KMS-11 (cell line): ENCODE results near the gene RPRD1A.
"Not testable (repeated sequence)": the region's sequence is repeated elsewhere in the genome, so short reads cannot be mapped to it uniquely, and the experiment has no call there.

Experiments
- H2AFZ ChIP-seq: fragments of 200-600 bp; sonication (generic); 2 replicates; pipeline ENCODE4 v1.6.1; 2016; ENCODE audit warnings: antibody characterized with exemption, mixed run types, low read depth
- H3K27ac ChIP-seq: fragments of 200-600 bp; sonication (generic); 2 replicates; pipeline ENCODE4 v1.6.1; 2016; ENCODE audit warnings: mild to moderate bottlenecking, mixed run types
- H3K27me3 ChIP-seq: fragments of 200-600 bp; sonication (generic); 2 replicates; pipeline ENCODE4 v1.6.1; 2017; ENCODE audit warnings: mild to moderate bottlenecking, low read depth, mixed run types, moderate library complexity; ENCODE audit not compliant: insufficient read depth
- H3K36me3 ChIP-seq: fragments of 200-600 bp; sonication (generic); 2 replicates; pipeline ENCODE4 v1.6.1; 2017; ENCODE audit warnings: mild to moderate bottlenecking, mixed run types; ENCODE audit not compliant: insufficient read depth
- H3K4me1 ChIP-seq: fragments of 200-600 bp; sonication (generic); 2 replicates; pipeline ENCODE4 v1.6.1; 2016; ENCODE audit warnings: mild to moderate bottlenecking, low read depth, mixed run types; ENCODE audit not compliant: poor library complexity, severe bottlenecking
- H3K4me2 ChIP-seq: fragments of 200-600 bp; sonication (generic); 2 replicates; pipeline ENCODE4 v1.7.0; 2016; ENCODE audit warnings: mild to moderate bottlenecking, mixed run types
- H3K4me3 ChIP-seq: fragments of 200-600 bp; sonication (generic); IDR thresholded peaks from 2 replicates; pipeline ENCODE4 v1.6.1; 2017; ENCODE audit warnings: low read depth, low read length, mixed read lengths; ENCODE audit not compliant: insufficient read depth
- H3K79me2 ChIP-seq: fragments of 200-600 bp; sonication (generic); 2 replicates; pipeline ENCODE4 v1.6.1; 2016; ENCODE audit warnings: low read depth, mixed run types; ENCODE audit not compliant: insufficient read depth
- H3K9ac ChIP-seq: fragments of 200-600 bp; sonication (generic); 2 replicates; pipeline ENCODE4 v1.6.1; 2016; ENCODE audit warnings: mild to moderate bottlenecking, mixed run types
- H4K20me1 ChIP-seq: fragments of 200-600 bp; sonication (generic); 2 replicates; pipeline ENCODE4 v1.6.1; 2016; ENCODE audit warnings: mild to moderate bottlenecking, mixed run types; ENCODE audit not compliant: insufficient read depth
- CTCF ChIP-seq: fragments of 200-600 bp; sonication (generic); conservative IDR thresholded peaks from 2 replicates; pipeline ENCODE4 v1.6.1; 2017; ENCODE audit warnings: low read depth, mild to moderate bottlenecking, antibody characterized with exemption, low read length, moderate library complexity, mixed read lengths

Gene RPRD1A

DNA sequence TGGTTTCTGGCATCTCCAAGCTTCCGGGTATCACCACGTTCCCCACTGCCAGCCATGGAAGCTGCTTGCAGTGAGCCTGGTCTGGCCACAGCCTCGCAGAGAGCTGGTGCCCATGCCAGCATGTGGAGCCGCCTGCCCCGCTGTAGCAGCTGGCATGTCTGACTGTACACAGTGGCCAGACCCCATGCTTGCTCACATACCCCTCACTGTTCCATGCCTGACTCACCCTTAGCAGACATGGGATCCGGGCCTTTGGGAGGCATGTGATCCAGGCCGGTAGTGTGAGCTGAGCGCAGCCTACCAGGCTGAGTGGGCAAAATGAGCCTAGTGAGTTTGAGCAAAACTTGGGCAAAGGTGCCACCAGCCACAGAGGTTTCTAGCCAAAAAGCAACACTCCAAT, 18.8 kb upstream of the RPRD1A start:
- Histone ChIP-seq H3K4me1 (no peaks in the 10 kb centered on the region), H2AFZ (no peak overlapping the region), H4K20me1 (no peaks in the 10 kb centered on the region), H3K9ac (no peak overlapping the region), H3K27ac (no peak overlapping the region), H3K27me3 (no peaks in the 10 kb centered on the region), H3K4me2 (no peak overlapping the region), H3K36me3 (no peaks in the 10 kb centered on the region), H3K4me3 (no peak overlapping the region), H3K79me2 (no peaks in the 10 kb centered on the region)
- TF ChIP-seq CTCF: no peak

DNA sequence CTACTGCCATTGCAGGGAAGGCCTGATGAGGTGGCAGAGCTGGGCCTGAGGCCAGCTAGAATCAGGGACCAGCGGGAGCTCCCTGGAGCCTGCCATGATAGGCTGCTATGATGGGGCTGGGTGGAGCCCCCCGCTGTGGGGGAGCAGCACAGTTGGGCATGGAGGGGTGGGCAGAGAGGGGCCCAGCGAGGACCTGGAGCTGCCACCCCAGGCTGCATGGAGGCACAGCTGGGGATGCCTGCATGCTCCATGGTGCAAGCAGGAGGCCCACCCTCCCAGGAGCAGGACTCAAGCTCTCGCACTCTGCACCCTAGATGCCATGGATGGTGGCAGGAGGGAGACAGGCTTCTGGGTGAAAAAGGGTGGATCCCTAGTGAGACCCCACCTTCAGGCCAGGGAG, 17.8 kb upstream of the RPRD1A start:
- H2AFZ ChIP-seq: no peak overlapping the region
- H3K4me3 ChIP-seq: no peak overlapping the region
- H3K36me3 ChIP-seq: no peaks in the 10 kb centered on the region
- TF ChIP-seq CTCF: no peak
- H3K4me1 ChIP-seq: no peaks in the 10 kb centered on the region
- no peaks in the 10 kb centered on the region for H3K27me3 ChIP-seq
- no peak overlapping the region for H3K4me2 ChIP-seq
- H3K9ac ChIP-seq: no peak overlapping the region
- H3K79me2 ChIP-seq: no peaks in the 10 kb centered on the region
- no peaks in the 10 kb centered on the region for H4K20me1 ChIP-seq
- no peak overlapping the region for H3K27ac ChIP-seq

DNA sequence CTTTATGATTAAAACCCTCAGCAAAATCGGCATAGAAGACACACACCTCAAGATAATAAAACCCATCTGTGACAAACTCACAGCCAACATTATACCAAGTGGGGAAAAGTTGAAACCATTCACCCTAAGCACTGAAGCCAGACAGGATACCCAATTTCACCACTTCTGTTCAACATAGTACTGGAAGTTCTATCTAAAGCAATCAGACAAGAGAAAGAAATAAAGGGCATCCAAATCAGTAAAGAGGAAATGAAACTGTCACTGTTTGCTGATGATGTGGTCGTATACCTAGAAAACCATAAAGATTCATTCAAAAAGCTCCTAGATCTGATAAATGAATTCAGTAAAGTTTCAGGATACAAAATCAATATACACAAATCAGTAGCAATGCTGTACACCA, 16.4 kb upstream of the RPRD1A start:
- TF ChIP-seq CTCF: no peak
- no peaks in the 10 kb centered on the region for H3K4me1 ChIP-seq
- no peak overlapping the region for H3K4me2 ChIP-seq
- H2AFZ ChIP-seq: no peak overlapping the region
- H3K36me3 ChIP-seq: no peaks in the 10 kb centered on the region
- no peak overlapping the region for H3K9ac ChIP-seq
- no peak overlapping the region for H3K4me3 ChIP-seq
- H3K79me2 ChIP-seq: no peaks in the 10 kb centered on the region
- no peaks in the 10 kb centered on the region for H4K20me1 ChIP-seq
- H3K27me3 ChIP-seq: no peaks in the 10 kb centered on the region
- H3K27ac ChIP-seq: no peak overlapping the region

- H3K4me3 ChIP-seq, H3K27me3 ChIP-seq, H3K36me3 ChIP-seq: not testable (repeated sequence)
These were observed 13.8 kb upstream of the RPRD1A start for GRCh38 chr18:36081118-36081517.

GRCh38 chr18:36078751-36079529, 11.6 kb upstream of the RPRD1A start:
- no peak overlapping the region for H2AFZ ChIP-seq
- H3K4me2 ChIP-seq: no peak overlapping the region

More at GRCh38 chr18:36081118-36081517, 13.8 kb upstream of the RPRD1A start:
- H3K4me1 ChIP-seq, H4K20me1 ChIP-seq, H3K9ac ChIP-seq, H3K27ac ChIP-seq, H2AFZ ChIP-seq, H3K79me2 ChIP-seq, H3K4me2 ChIP-seq: not testable (repeated sequence)

DNA sequence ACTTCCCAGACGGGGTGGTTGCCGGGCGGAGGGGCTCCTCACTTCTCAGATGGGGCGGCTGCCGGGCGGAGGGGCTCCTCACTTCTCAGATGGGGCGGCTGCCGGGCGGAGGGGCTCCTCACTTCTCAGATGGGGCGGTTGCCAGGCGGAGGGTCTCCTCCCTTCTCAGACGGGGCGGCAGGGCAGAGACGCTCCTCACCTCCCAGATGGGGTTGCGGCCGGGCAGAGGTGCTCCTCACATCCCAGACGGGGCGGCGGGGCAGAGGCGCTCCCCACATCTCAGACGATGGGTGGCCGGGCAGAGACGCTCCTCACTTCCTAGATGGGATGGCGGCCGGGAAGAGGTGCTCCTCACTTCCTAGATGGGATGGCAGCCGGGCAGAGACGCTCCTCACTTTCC, 10.4 kb upstream of the RPRD1A start:
- not testable (repeated sequence) for H2AFZ ChIP-seq, H4K20me1 ChIP-seq, H3K27me3 ChIP-seq, H3K9ac ChIP-seq, H3K4me3 ChIP-seq, H3K36me3 ChIP-seq, H3K4me2 ChIP-seq, H3K79me2 ChIP-seq, H3K4me1 ChIP-seq, H3K27ac ChIP-seq

More at GRCh38 chr18:36078751-36079529, 11.6 kb upstream of the RPRD1A start:
- TF ChIP-seq CTCF: no peak
- no peaks in the 10 kb centered on the region for H3K27me3 ChIP-seq
- H3K36me3 ChIP-seq: no peaks in the 10 kb centered on the region
- H4K20me1 ChIP-seq: no peaks in the 10 kb centered on the region
- H3K4me3 ChIP-seq: no peak overlapping the region
- H3K79me2 ChIP-seq: no peaks in the 10 kb centered on the region
- no peak overlapping the region for H3K9ac ChIP-seq
- H3K4me1 ChIP-seq: no peaks in the 10 kb centered on the region
- H3K27ac ChIP-seq: no peak overlapping the region
